ENCODE measurements around the gene KREMEN2. TPM values are rescaled to one million over a fixed set of nuclear protein-coding genes. Genes with fewer than 3 reads are reported as not detected.

KREMEN2 gene
- total and polyA plus RNA-seq, 2 of the 13 experiments (the other 11 are each of a cell fraction or from before 2014, with no cell fraction given): 0.48 to 1.2 TPM

GRCh38 chr16:2964475-2965336, 631 bp downstream of the KREMEN2 start:
- FAIRE-seq: no peak
- peak; percentile 28 for ATAC-seq
- H3K9me3 ChIP-seq (ENCODE audit: low read length): no peaks in the 10 kb centered on the region
- H3K36me3 ChIP-seq (replicated peaks in 1 of 2; ENCODE audit: control insufficient read depth in 1 of 2, insufficient read depth in 2 of 2, low read length in 2 of 2): no peaks in the 10 kb centered on the region
- in situ Hi-C loops (cut with HindIII; ENCODE audit: extremely low pct_ligation_motif_present, low pct_unique_long_range_greater_than_20kb): no loop called here
- no peak overlapping the region for H3K27ac ChIP-seq (ENCODE audit: extremely low read length, insufficient read depth, low read length)
- BruUV-seq (replicated peaks): no TSS peak
- WGBS (ENCODE audit: low lambda C conversion rate): 0% methylated on average over 13 of the region's 68 CpGs
- peak; percentile 74 for DNase-seq (ENCODE audit: low spot score)
- H3K4me3 ChIP-seq (replicated peaks in 1 of 3; ENCODE audit: insufficient read depth in 1 of 3, low read depth in 2 of 3, low read length in 3 of 3): peak overlapping the region; percentile 51 to 78 (median 63)
- ChIA-PET CTCF (ENCODE audit: low intra/inter-chr PET ratio, low total read pairs) (no interaction called here), POLR2A (interaction anchor here (0.6 to 2.5 kb wide), 9 partner anchors 15 to 63 kb away, joined by 3 to 11 read pairs (median 5); partner anchors contain the start of genes HCFC1R1, PKMYT1 and THOC6)
- peaks cover 24% of the 10 kb centered on the region for H3K4me1 ChIP-seq (ENCODE audit: insufficient read depth, low read length)
- H4K20me1 ChIP-seq (ENCODE audit: insufficient read depth, low read length): no peaks in the 10 kb centered on the region
- peaks cover 0 to 7% of the 10 kb centered on the region in 2 experiments; a peak in 3 of 5 replicates for H3K27me3 ChIP-seq (ENCODE audit: control insufficient read depth in 1 of 2, insufficient read depth in 2 of 2, low read length in 2 of 2)
- no peak overlapping the region for H2AFZ ChIP-seq (ENCODE audit: low read length)
- H3K9ac ChIP-seq (ENCODE audit: insufficient read depth, low read depth, low read length): no peak overlapping the region
- intact Hi-C loops (cut with micrococcal nuclease; ENCODE audit: unreplicated experiment): loop anchor here (2.0 kb wide), 1 partner anchor 18 kb away; no protein-coding TSS in a partner anchor
- H3K79me2 ChIP-seq (ENCODE audit: insufficient read depth, low read length): no peaks in the 10 kb centered on the region
- H3K4me2 ChIP-seq (ENCODE audit: low read depth, low read length): peak overlapping the region; percentile 91
- 0 out of 2 replicates have a peak, but pooled peaks have one; percentile 12 for TF ChIP-seq HOXA3 (CRISPR knock-in tag; IDR thresholded peaks at IDR 0.05)
- TF ChIP-seq CEBPZ (IDR thresholded peaks at IDR 0.05; ENCODE audit: low read length): no peak
- TF ChIP-seq PHF21A (CRISPR knock-in tag; IDR thresholded peaks at IDR 0.05): peak; percentile 58; the same call in 1 of the 2 replicates
- peak; percentile 64 for TF ChIP-seq AGO2 (optimal IDR thresholded peaks at IDR 0.05; ENCODE audit: low read depth, low read length)
- TF ChIP-seq NFKB2 (CRISPR knock-in tag; IDR thresholded peaks at IDR 0.05; ENCODE audit: borderline replicate concordance): peak; percentile 32; the same call in 1 of the 2 replicates
- no peak for TF ChIP-seq MAF1 (CRISPR knock-in tag; IDR thresholded peaks at IDR 0.05; ENCODE audit: borderline replicate concordance)
- peak; percentile 49; the same call in 1 of the 2 replicates for TF ChIP-seq MAZ (IDR thresholded peaks at IDR 0.05; ENCODE audit: borderline replicate concordance, low read depth, low read length)
- peak; percentile 68; the same call in 1 of the 2 replicates for TF ChIP-seq MAZ (CRISPR knock-in tag; IDR thresholded peaks at IDR 0.05; ENCODE audit: low read depth)
- TF ChIP-seq YEATS4 (CRISPR knock-in tag; IDR thresholded peaks at IDR 0.05; ENCODE audit: borderline replicate concordance): 0 out of 2 replicates have a peak, but pooled peaks have one; percentile 26
- TF ChIP-seq NR3C1 (CRISPR knock-in tag; IDR thresholded peaks at IDR 0.05): no peak
- TF ChIP-seq RBFOX2 (IDR thresholded peaks at IDR 0.05; ENCODE audit: low read depth, low read length): 0 out of 2 replicates have a peak, but pooled peaks have one; percentile 26
- TF ChIP-seq ZNF703 (CRISPR knock-in tag; IDR thresholded peaks at IDR 0.05; ENCODE audit: borderline replicate concordance): 0 out of 2 replicates have a peak, but pooled peaks have one; percentile 43
- no peak for TF ChIP-seq TFE3 (CRISPR knock-in tag; IDR thresholded peaks at IDR 0.05)
- no peak for TF ChIP-seq BCL3 (CRISPR knock-in tag; IDR thresholded peaks at IDR 0.05)
- no peak for TF ChIP-seq ZNF713 (CRISPR knock-in tag; IDR thresholded peaks at IDR 0.05)
- peak; percentile 23 for TF ChIP-seq ASH2L (IDR thresholded peaks at IDR 0.05; ENCODE audit: insufficient read length, low read depth, low read length)
- peak; percentile 34 for TF ChIP-seq TAF15 (IDR thresholded peaks at IDR 0.05; ENCODE audit: low read depth, low read length, poor library complexity, severe bottlenecking)

Measured in HepG2 (cell line).